Measurements from ENCODE around the gene UGT1A7.
"Not testable (repeated sequence)": the region's sequence is repeated elsewhere in the genome, so short reads cannot be mapped to it uniquely, and the experiment has no call there.

UGT1A7 gene

GRCh38 chr2:233712611-233713261 is 31.0 kb downstream of the UGT1A7 start, which contains the start of gene UGT1A5:
Gene UGT1A5, plus strand, starts transcription at chr2:233712907. Its CDS starts 85 bp downstream, at chr2:233712992.
- no peak for DNase-seq (ENCODE audit: low spot score)

GRCh38 chr2:233713262-233713615 is 31.5 kb downstream of the UGT1A7 start:
- DNase-seq (ENCODE audit: low spot score) = no peak

- DNase-seq (ENCODE audit: low spot score) = no peak
These were observed 32.4 kb downstream of the UGT1A7 start for GRCh38 chr2:233714121-233714520.

GRCh38 chr2:233718552-233718951 is 36.9 kb downstream of the UGT1A7 start, which contains the start of gene UGT1A4:
Gene UGT1A4, plus strand, starts transcription at chr2:233718736. Its CDS starts 85 bp downstream, at chr2:233718821.
- no peak for DNase-seq (ENCODE audit: low spot score)

- DNase-seq (ENCODE audit: low spot score) = no peak
These were observed 47.1 kb downstream of the UGT1A7 start, which contains the start of gene UGT1A3 for GRCh38 chr2:233728723-233729301. Gene UGT1A3, plus strand, starts transcription at chr2:233729042. Its CDS starts 85 bp downstream, at chr2:233729127.

- DNase-seq (ENCODE audit: low spot score) = not testable (repeated sequence)
These were observed 55.4 kb downstream of the UGT1A7 start for GRCh38 chr2:233736868-233737653.

- no peak for DNase-seq (ENCODE audit: low spot score)
These were observed 59.2 kb downstream of the UGT1A7 start for GRCh38 chr2:233740870-233741269.

- no peak for DNase-seq (ENCODE audit: low spot score)
These were observed 62.0 kb downstream of the UGT1A7 start for GRCh38 chr2:233743464-233744259.

GRCh38 chr2:233745073-233745755 is 63.5 kb downstream of the UGT1A7 start:
- no peak for DNase-seq (ENCODE audit: low spot score)

GRCh38 chr2:233745838-233746237 is 64.1 kb downstream of the UGT1A7 start:
- not testable (repeated sequence) for DNase-seq (ENCODE audit: low spot score)

- DNase-seq (ENCODE audit: low spot score) = no peak
These were observed 65.0 kb downstream of the UGT1A7 start for GRCh38 chr2:233746475-233747282.

- no peak for DNase-seq (ENCODE audit: low spot score)
These were observed 65.5 kb downstream of the UGT1A7 start for GRCh38 chr2:233747283-233747544.

- DNase-seq (ENCODE audit: low spot score) = not testable (repeated sequence)
These were observed 69.0 kb downstream of the UGT1A7 start for GRCh38 chr2:233750689-233751088.

- DNase-seq (ENCODE audit: low spot score) = not testable (repeated sequence)
These were observed 69.7 kb downstream of the UGT1A7 start for GRCh38 chr2:233751212-233752009.

- DNase-seq (ENCODE audit: low spot score) = no peak
These were observed 73.3 kb downstream of the UGT1A7 start for GRCh38 chr2:233754872-233755611.

GRCh38 chr2:233756429-233757081 is 74.9 kb downstream of the UGT1A7 start:
- no peak for DNase-seq (ENCODE audit: low spot score)

- no peak for DNase-seq (ENCODE audit: low spot score)
These were observed 76.4 kb downstream of the UGT1A7 start for GRCh38 chr2:233758141-233758540.

GRCh38 chr2:233758849-233759248 is 77.1 kb downstream of the UGT1A7 start:
- DNase-seq (ENCODE audit: low spot score) = no peak

GRCh38 chr2:233760043-233760442 is 78.3 kb downstream of the UGT1A7 start, which contains the start of gene UGT1A1:
Gene UGT1A1, plus strand, starts transcription at chr2:233760270. Its CDS starts 18 bp downstream, at chr2:233760288.
- no peak for DNase-seq (ENCODE audit: low spot score)

Measured in COLO829 (cell line).